Natural killer cell treated with Interleukin-12 subunit alpha and Interleukin-12 subunit beta and Interleukin-15 and Interleukin-18, amount 100 ng/mL, for 72 hours (primary cell): ENCODE results near the gene CBY1. TPM values are rescaled to one million over a fixed set of nuclear protein-coding genes. Genes with fewer than 3 reads are reported as not detected.

Experiments used
- ATAC-seq, 2 donors: fragments of 150-1000 bp; cut with Tn5 transposase in 1 of 2; sonication (Bioruptor Pico), chemical (Tn5 transposase) in 1 of 2; 2 replicates each; pipeline ENCODE4 v1.10.0; 2021
- DNase-seq: peaks from one replicate; pipeline ENCODE4 v3.0.0; 2022; ENCODE audit warnings: low spot score
- H3K27ac Mint-ChIP-seq, 2 donors: 1 replicate in 1 of 2; 2 replicates in 1 of 2; pipeline ENCODE4 v1.8.0; 2022; ENCODE audit warnings: mixed read lengths in 2 of 2, mild to moderate bottlenecking in 1 of 2, moderate library complexity in 1 of 2
- H3K27me3 Mint-ChIP-seq, 2 donors: 1 replicate in 1 of 2; 2 replicates in 1 of 2; pipeline ENCODE4 v1.8.0; 2022; ENCODE audit warnings: mixed read lengths in 2 of 2
- H3K36me3 Mint-ChIP-seq: one replicate; pipeline ENCODE4 v1.8.0; 2022; ENCODE audit warnings: mixed read lengths
- H3K4me1 Mint-ChIP-seq, 2 donors: 1 replicate in 1 of 2; 2 replicates in 1 of 2; pipeline ENCODE4 v1.8.0; 2022; ENCODE audit warnings: low read depth in 2 of 2, mixed read lengths in 2 of 2, mild to moderate bottlenecking in 1 of 2
- H3K4me3 Mint-ChIP-seq: one replicate; pipeline ENCODE4 v1.8.0; 2022; ENCODE audit warnings: mixed read lengths
- H3K9me3 Mint-ChIP-seq: 2 replicates; pipeline ENCODE4 v1.8.0; 2022; ENCODE audit warnings: mixed read lengths
- total RNA-seq, 2 donors: library from RNA; stranded (reverse); gene quantifications; one replicate each; pipeline ENCODE4 v1.2.3, GENCODE V29; 2022

Gene CBY1
- total RNA-seq, 2 donors from 2014 or later = 8.7 to 12.4 TPM

- DNase-seq = no peak
- no peaks in the 10 kb centered on the region for H3K27me3 Mint-ChIP-seq
- H3K4me3 Mint-ChIP-seq = peak overlapping the region; percentile 86
- H3K4me1 Mint-ChIP-seq = peaks cover 48 to 50% of the 10 kb centered on the region in 2 donors
- ATAC-seq = peak; percentile 57 to 67
- no peaks in the 10 kb centered on the region for H3K9me3 Mint-ChIP-seq
- H3K27ac Mint-ChIP-seq = peak overlapping the region; percentile 80 to 92
- peaks cover 7% of the 10 kb centered on the region for H3K36me3 Mint-ChIP-seq
Observed at GRCh38 chr22:38700270-38700788, 43.9 kb downstream of the CBY1 start.

GRCh38 chr22:38700789-38701628, 44.6 kb downstream of the CBY1 start, which contains the start of gene JOSD1:
TSS of gene JOSD1 (minus strand) at chr22:38700943. CDS start at chr22:38699987, 956 bp downstream.
- no peaks in the 10 kb centered on the region for H3K27me3 Mint-ChIP-seq
- H3K9me3 Mint-ChIP-seq = no peaks in the 10 kb centered on the region
- peak within 1 kb of the TSS; percentile 86 for H3K4me3 Mint-ChIP-seq
- peak; percentile 69 to 75 for ATAC-seq
- H3K36me3 Mint-ChIP-seq = peaks cover 7% of the 10 kb centered on the region
- H3K4me1 Mint-ChIP-seq = peaks cover 50 to 53% of the 10 kb centered on the region in 2 donors
- H3K27ac Mint-ChIP-seq = peak within 1 kb of the TSS; percentile 80 to 92
- DNase-seq = peak; percentile 95

GRCh38 chr22:38704654-38705234, 48.3 kb downstream of the CBY1 start:
- Mint-ChIP-seq H3K4me1 (peaks cover 49 to 51% of the 10 kb centered on the region in 2 donors), H3K4me3 (peak overlapping the region; percentile 89), H3K36me3 (peaks cover 8% of the 10 kb centered on the region), H3K27me3 (no peaks in the 10 kb centered on the region), H3K27ac (peak overlapping the region; percentile 82 to 91), H3K9me3 (no peaks in the 10 kb centered on the region)
- DNase-seq (no peak), ATAC-seq (no peak)

- H3K4me3 Mint-ChIP-seq = peak within 1 kb of the TSS; percentile 97
- DNase-seq = peak; percentile 99
- H3K4me1 Mint-ChIP-seq = peaks cover 43 to 49% of the 10 kb centered on the region in 2 donors
- no peaks in the 10 kb centered on the region for H3K27me3 Mint-ChIP-seq
- H3K9me3 Mint-ChIP-seq = no peaks in the 10 kb centered on the region
- H3K27ac Mint-ChIP-seq = peak within 1 kb of the TSS; percentile 82 to 96
- peak; percentile 88 to 91 for ATAC-seq
- H3K36me3 Mint-ChIP-seq = peaks cover 8% of the 10 kb centered on the region
Observed at GRCh38 chr22:38705235-38706100, 49.0 kb downstream of the CBY1 start, which contains the start of gene GTPBP1. TSS of gene GTPBP1 (plus strand) at chr22:38705944. CDS start at chr22:38705956, 12 bp downstream.

GRCh38 chr22:38706101-38706900, 49.9 kb downstream of the CBY1 start:
- peaks cover 51 to 55% of the 10 kb centered on the region in 2 donors for H3K4me1 Mint-ChIP-seq
- DNase-seq = peak; percentile 69

DNA sequence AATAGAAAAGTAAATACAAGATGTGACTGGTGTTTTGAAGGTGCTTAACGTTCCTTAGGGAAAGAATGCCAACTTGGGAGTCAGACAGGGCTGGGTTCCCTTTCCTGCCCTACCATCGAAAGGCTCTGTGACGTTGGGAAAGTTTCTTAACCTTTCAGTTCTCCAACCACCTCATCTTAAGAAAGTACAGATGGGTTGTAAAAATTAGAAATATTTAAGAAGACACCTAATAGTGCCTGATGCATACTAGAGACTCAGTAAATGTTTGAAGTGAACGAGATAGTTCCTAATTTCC, 50.4 kb downstream of the CBY1 start:
- peak overlapping the region; percentile 82 to 96 for H3K27ac Mint-ChIP-seq
- H3K4me3 Mint-ChIP-seq = peak overlapping the region; percentile 97
- no peaks in the 10 kb centered on the region for H3K9me3 Mint-ChIP-seq
- H3K27me3 Mint-ChIP-seq = no peaks in the 10 kb centered on the region
- peaks cover 13% of the 10 kb centered on the region for H3K36me3 Mint-ChIP-seq
- peaks cover 50 to 53% of the 10 kb centered on the region in 2 donors for H3K4me1 Mint-ChIP-seq
- ATAC-seq (no peak), DNase-seq (no peak)

More at GRCh38 chr22:38706101-38706900, 49.9 kb downstream of the CBY1 start:
- H3K9me3 Mint-ChIP-seq = no peaks in the 10 kb centered on the region
- peak overlapping the region; percentile 82 to 96 for H3K27ac Mint-ChIP-seq
- ATAC-seq = no peak
- no peaks in the 10 kb centered on the region for H3K27me3 Mint-ChIP-seq
- H3K36me3 Mint-ChIP-seq = peaks cover 13% of the 10 kb centered on the region
- H3K4me3 Mint-ChIP-seq = peak overlapping the region; percentile 97

- ATAC-seq (no peak), DNase-seq (no peak)
- peak overlapping the region; percentile 82 to 96 for H3K27ac Mint-ChIP-seq
- peak overlapping the region; percentile 97 for H3K4me3 Mint-ChIP-seq
- H3K4me1 Mint-ChIP-seq = peaks cover 55 to 58% of the 10 kb centered on the region in 2 donors
- H3K36me3 Mint-ChIP-seq = peaks cover 13% of the 10 kb centered on the region
- no peaks in the 10 kb centered on the region for H3K27me3 Mint-ChIP-seq
- no peaks in the 10 kb centered on the region for H3K9me3 Mint-ChIP-seq
Observed at GRCh38 chr22:38707346-38707745, 50.9 kb downstream of the CBY1 start.

- Mint-ChIP-seq H3K27ac (peak overlapping the region; percentile 82 to 96), H3K4me1 (peaks cover 58 to 65% of the 10 kb centered on the region in 2 donors), H3K9me3 (no peaks in the 10 kb centered on the region), H3K36me3 (peaks cover 13% of the 10 kb centered on the region), H3K27me3 (no peaks in the 10 kb centered on the region), H3K4me3 (peak overlapping the region; percentile 97)
- ATAC-seq (no peak), DNase-seq (no peak)
Observed at GRCh38 chr22:38707984-38708383, 51.5 kb downstream of the CBY1 start.

DNA sequence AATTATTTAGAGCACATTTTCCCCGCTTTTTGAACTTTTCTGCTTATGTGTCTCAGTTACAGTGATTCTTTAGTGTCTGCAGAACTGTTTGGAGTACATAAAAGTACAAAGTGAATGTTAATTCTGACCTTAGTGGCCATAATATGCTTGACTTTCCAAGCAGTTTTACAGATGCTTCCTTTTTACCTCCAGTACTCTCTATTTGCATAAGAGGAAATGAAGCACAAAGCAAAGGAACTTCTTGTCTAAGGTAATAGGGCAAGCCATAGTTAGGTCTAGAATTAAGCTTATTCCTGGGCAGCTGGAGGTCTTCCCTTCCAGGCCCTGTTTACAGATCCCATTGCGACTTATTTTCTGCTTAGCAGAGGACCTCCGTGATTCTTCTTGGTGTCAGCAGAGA, 52.9 kb downstream of the CBY1 start:
- peak overlapping the region in 1 of 2 donors; percentile 96 for H3K27ac Mint-ChIP-seq
- H3K4me3 Mint-ChIP-seq = peak overlapping the region; percentile 69
- no peaks in the 10 kb centered on the region for H3K9me3 Mint-ChIP-seq
- H3K4me1 Mint-ChIP-seq = peaks cover 68 to 77% of the 10 kb centered on the region in 2 donors
- no peaks in the 10 kb centered on the region for H3K27me3 Mint-ChIP-seq
- H3K36me3 Mint-ChIP-seq = peaks cover 13% of the 10 kb centered on the region
- no peak for ATAC-seq
- no peak for DNase-seq

DNA sequence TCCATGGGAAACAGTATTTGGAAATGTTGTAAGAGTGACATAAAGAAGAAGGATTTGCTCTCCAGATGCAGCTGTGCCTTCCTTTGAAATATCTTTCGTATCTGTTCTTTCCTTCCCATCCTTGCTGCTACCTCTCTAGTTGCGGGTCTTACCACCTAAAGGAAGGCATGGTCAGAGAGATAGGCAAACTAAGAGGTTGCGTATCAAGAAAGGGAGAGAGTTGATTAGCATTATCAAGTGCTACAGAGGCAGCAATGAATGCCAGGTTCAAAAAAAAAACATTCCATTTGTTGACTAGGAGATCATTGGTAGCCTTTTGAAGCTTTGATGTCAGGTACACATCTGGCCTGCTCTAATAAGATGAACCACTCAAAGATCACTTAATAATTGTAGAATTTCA, 53.9 kb downstream of the CBY1 start:
- no peaks in the 10 kb centered on the region for H3K27me3 Mint-ChIP-seq
- no peak for ATAC-seq
- peaks cover 13% of the 10 kb centered on the region for H3K36me3 Mint-ChIP-seq
- peaks cover 74 to 79% of the 10 kb centered on the region in 2 donors for H3K4me1 Mint-ChIP-seq
- H3K9me3 Mint-ChIP-seq = no peaks in the 10 kb centered on the region
- H3K4me3 Mint-ChIP-seq = no peak overlapping the region
- no peak for DNase-seq
- peak overlapping the region in 1 of 2 donors; percentile 57 for H3K27ac Mint-ChIP-seq

- Mint-ChIP-seq H3K4me1 (peaks cover 72 to 80% of the 10 kb centered on the region in 2 donors), H3K27me3 (no peaks in the 10 kb centered on the region), H3K36me3 (peaks cover 13% of the 10 kb centered on the region), H3K27ac (peak overlapping the region in 1 of 2 donors; percentile 57), H3K4me3 (no peak overlapping the region), H3K9me3 (no peaks in the 10 kb centered on the region)
- DNase-seq (no peak), ATAC-seq (no peak)
Observed at GRCh38 chr22:38710866-38711265, 54.4 kb downstream of the CBY1 start.

DNA sequence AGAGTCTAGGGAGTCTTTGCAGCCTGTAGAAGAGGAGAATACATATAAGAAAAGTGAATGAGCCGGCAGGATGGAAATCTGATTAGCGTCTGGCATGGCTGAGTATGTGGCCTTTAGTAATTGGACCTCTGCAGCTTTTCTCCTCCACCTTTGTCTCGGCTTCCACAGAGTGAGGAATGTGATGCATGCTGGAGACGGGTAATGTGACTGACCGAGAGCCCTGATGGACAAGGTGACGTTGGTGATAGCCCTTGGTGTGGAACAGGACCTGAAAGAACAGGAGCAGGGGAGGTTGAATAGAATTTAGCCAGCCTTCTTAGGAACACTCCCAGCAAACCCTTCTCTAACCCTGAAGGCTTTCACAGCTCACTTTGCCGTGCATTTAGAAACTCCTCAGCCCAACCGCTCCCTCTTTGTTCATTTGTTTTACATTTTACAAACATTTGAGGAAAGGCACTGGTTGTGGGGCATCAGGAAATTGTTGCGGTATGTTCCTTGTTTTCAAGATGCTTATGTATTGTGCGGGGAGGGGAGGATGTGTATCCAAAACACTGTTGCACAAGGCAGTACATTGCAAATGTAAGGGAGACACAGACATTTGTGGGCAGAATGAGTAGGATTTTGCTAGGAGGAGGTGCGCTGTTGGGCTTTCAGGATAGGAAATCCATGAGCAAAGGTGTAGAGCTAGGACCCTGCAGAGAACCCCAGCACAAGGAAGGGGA, 56.2 kb downstream of the CBY1 start:
- no peaks in the 10 kb centered on the region for H3K9me3 Mint-ChIP-seq
- no peak overlapping the region for H3K4me3 Mint-ChIP-seq
- ATAC-seq (no peak), DNase-seq (no peak)
- peaks cover 61 to 67% of the 10 kb centered on the region in 2 donors for H3K4me1 Mint-ChIP-seq
- H3K27ac Mint-ChIP-seq = peak overlapping the region; percentile 6 to 47
- peaks cover 13% of the 10 kb centered on the region for H3K36me3 Mint-ChIP-seq
- H3K27me3 Mint-ChIP-seq = no peaks in the 10 kb centered on the region
